GM18498 (cell line): ENCODE results near the gene ALPL.

Experiments used
- ATAC-seq: cut with Tn5 transposase; IDR thresholded peaks from one replicate; pipeline ENCODE4 v1.9.1; 2021; ENCODE audit warnings: mild to moderate bottlenecking, moderate library complexity; ENCODE audit not compliant: unreplicated experiment

The ALPL gene

DNA sequence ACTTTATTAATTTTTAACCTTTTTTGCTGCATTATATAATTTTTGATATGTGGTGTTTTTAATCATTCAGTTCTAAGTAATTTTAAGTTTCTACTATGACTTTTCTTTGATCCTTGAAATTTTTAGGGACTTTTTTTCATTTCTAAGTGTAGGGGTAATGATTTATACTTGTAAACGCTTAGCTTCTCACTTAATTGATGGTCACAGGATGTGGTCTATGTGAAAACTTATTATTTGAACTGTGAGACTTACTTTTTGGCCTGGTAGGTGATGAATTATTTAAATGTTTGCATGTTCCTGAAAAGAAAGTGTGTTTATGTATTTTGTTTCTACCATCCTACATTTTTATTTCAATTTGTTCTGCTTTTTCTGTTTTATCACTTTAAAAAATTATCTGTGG is 17.2 kb downstream of the ALPL start:
- ATAC-seq: no peak

DNA sequence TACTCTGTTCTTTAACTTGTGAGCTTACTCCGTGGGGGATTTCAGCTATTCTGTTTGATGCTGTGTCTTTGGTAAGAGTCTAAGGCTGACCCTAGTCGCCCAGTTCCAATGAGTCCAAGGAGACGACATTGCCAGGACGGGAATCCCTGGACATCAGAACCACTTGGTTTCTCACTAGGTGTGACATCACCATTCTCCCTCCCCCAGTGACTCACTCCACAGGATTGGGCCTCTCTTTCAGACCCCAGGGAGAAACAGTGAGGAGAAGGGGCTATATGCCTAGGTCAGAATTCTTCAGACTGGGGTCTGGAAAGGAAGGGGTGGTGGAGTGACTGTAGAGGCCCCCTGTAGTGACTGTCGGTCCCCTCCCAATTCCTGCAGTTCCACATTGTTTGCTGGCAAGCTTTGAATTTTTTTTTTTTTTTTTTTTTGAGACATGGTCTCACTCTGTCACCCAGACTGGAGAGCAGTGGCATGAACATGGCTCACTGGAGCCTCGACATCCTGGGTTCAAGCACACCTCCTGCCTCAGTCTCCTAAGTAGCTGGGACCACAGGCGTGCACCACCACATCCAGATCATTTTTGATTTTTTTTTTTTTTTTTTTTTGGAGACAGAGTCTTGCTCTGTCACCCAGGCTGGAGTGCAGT is 21.3 kb downstream of the ALPL start:
- ATAC-seq: no peak

DNA sequence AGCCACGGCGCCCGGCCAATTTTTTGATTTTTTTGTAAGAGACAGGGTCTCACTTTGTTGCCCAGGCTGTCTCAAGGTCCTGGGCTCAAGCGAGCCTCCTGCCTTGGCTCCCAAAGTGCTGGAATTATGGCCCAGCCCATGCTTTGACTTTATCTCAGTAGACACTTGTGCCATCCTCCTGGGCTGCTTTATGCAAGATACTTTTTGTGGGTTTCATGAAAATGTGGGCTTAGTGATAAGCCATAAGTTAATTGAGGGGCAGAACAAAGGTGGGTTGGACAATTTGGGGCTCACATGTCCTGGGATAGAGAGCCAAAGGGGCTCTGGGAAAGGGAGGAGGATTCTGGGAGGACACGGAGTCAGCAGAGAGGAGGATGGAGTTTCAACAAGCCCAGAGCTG is 22.0 kb downstream of the ALPL start:
- ATAC-seq: no peak

DNA sequence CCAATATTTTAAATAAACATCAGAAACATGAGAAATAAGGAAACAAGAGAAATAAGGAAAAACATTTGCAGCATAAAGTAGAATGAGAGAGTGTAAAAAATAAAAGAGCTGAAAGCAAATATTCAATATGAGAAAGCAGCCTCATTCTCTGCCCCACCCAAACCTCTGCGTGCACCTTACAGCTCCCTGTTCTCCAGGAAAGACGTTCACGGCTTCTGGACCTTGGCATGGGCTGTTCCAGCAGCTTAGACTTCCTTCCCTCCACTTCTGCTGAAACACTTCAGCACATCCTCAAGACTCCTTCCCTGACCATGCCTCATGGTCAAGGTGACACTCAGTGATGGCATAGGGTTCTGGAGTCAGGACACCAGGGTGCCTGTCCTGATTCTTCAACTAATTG is 23.3 kb downstream of the ALPL start:
- ATAC-seq: no peak

DNA sequence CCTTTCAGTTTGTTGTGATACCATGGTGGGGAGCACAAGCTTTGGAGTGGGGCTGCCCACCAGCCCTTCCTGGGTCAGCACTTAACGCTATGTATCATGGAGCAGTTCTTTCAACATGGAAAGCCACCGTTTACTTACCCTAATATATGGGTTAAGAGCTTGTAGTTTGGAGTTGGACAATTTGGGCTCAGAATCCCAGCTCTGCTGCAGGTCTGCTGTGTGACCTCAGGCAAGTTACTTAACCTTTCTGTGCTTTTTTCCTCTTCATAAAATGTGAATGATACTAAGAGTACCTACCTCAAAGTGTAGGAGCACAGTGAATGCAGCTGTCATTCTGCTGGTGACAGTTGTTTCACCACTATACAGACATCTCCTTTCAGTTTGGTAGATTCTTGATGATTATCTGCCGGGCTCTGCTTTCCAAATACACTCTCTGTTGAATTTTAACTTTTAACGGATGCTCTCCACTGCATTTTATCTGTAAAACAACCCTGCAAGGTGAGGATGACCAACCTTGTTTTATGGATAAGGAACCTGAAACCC is 23.8 kb downstream of the ALPL start:
- no peak for ATAC-seq

DNA sequence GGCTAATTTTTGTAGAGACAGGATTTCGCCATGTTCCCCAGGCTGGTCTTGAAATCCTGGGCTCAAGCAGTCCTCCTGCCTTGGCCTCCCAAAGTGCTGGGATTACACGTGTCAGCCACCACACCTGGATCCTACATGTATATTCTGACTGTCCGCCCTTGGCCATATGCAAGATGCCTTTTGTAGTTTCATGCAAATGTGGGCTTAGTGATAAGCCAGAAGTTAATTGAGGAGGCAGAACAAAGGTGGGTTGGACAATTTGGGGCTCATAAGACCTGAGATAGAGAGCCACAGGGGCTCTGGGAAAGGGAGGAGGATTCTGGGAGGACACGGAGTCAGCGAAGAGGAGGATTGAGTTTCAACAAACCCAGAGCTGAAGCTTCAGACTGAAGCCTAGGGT is 24.9 kb downstream of the ALPL start:
- ATAC-seq: no peak

DNA sequence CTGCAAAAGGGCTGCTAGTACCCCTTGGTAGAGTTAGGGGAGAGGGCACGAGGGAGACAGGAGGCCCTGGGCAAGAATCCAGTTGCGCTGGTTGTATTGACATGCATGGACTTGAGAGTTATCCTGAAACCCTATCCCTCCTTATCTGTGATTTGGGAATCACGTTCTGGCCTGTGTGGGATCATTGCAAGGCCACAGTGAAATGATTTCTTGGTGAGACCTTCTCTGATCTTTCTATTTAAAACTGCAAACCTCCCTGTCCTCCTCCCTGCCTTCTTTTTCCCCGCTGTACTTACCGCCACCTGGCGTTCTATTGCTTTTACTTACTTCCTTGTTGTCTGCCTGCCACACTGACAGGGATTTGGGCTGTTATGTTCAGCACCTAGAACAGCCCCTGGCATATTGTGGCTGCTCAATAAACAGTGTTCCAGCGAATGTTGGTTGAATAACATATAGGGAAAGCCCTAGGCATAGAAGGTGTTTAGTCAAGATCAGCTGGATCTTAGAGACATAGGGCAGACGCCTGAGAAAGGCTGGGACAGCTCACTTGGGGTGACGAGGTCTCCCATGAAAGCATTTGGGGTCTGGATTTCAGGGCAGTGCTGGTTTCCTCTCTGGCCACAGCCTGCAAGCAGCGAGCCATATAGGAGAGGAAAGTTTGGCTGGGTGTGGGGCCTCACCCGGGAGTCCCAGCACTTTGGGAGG is 25.6 kb downstream of the ALPL start:
- ATAC-seq: no peak

DNA sequence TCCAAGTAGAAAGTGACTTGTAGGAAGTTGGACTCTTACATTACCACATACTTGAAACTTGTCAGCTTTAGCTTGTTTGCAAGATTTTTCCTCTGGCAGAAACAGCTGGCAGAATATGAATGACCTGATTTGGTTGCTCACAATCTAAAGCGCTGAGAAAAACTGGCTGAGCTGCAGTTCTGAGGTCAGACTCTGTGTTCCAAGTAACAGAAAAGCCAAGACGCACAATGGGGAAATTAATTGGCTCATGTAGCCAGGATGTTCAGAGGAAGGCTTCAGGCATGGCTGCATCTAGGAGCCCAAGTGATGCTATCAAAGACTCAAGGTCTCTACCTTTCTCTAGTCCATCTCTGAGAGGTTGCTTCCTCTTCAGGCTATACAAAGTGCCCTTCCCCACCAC is 27.0 kb downstream of the ALPL start:
- no peak for ATAC-seq

DNA sequence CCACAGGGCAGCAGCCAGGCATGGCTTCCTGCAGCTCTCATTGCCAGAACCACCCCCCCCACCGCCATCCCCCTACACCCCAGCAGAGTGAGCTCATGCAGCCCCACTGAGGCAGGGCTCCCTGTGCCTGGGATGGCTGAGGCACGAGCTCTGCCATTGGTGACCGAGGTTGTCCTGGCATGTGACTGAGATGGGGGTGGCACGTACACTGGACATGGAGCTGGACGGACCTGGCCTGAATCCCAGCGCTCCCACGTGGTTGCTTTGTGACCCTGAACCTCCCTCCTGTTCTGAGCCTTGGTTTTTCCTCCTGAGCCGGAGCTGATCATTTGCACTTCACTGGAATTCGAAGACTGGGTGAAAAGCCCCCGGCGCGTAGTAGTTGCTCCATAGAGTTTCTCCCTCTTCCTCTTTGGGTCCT is 28.3 kb downstream of the ALPL start:
- ATAC-seq: no peak

DNA sequence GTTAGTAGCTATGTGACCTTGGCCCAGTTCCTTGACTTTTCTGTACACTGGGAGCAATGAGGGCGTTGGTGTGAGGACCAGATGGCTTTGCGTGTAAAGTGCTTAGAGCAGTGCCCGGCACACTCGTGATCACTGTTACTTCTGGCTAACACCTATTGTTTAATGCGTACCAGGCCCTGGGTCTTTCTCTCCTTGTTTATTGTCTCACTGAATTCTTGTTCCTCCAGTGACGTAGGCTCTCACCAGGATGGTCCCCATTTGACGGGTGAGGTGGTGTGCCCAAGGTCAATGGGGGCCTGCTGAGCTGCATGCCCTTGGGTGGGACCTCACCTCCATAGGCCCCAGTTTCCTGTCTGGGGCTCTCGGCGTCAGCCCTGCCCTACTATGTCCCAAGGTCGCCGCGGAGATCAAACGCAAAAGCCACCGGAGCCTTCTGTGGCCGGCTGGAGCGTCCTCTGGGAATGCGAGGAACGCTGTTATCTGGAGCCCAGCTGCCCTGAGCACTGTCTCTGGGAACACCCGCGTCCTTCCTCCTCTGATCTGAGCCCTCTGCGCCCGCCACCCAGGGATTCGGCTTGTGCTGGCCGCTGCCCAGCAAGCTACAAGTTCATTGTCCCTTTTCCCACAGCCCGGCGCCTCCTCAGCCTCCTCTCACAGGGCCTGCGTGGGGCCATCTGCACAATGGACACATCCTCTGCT is 28.9 kb downstream of the ALPL start:
- ATAC-seq: no peak

DNA sequence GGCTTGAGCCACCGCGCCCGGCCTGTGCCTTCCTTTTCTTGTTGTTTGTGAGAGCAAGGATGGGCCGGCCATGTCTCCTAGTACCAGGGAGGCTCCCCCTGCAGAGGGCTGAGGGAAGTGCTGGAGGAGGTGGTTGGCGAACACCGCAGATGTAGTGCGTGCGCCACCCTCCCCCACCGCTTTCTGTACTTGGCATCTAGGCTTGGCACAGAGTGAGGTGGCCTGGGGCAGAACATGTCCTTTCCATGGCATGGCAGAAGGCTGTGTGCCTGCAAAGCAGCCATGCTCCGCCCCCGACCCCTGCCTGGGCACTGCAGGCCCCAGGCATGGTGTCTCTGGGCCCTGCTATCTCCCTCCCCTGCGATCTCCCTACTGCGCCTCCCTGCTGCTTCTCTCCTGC is 30.7 kb downstream of the ALPL start:
- ATAC-seq: no peak

DNA sequence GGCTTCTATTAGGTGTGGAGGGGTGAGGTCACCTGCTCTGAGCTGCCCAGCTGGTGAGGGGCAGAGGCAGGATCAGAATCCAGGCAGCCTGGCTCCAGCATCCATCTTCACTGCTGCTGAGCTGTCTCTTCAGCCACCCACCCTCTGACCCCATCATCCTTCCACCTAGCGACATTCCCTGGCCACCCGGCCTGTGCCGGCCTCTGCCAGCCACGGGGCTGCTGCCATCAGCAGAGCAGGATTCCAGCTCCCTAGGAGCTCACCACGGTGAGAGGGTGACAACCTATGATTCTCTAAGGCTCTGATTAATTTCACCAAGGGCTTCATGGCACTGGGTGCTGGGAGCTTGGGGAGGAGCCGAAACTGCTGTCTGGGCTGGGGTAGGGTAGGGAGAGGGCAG is 32.1 kb downstream of the ALPL start:
- ATAC-seq: no peak

DNA sequence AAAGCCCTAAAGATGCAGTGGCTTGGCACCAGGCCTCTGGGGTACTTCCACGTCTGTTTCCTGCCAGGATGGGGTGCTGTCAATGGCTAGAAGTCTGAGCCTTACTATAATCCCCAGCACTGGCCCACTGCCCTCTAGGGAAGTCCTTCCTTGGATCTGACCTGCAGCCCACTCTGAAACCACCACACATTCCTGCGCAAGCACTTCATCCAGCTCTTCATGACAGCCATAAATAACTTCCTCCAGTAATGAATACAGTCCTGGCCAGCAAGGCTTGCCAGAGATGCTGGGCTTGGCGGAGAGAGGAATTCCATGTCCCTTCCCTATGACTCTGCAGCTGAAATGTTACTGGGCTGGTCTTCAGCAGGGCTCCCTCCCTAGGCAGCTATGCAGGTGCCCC is 32.6 kb downstream of the ALPL start:
- ATAC-seq: no peak

DNA sequence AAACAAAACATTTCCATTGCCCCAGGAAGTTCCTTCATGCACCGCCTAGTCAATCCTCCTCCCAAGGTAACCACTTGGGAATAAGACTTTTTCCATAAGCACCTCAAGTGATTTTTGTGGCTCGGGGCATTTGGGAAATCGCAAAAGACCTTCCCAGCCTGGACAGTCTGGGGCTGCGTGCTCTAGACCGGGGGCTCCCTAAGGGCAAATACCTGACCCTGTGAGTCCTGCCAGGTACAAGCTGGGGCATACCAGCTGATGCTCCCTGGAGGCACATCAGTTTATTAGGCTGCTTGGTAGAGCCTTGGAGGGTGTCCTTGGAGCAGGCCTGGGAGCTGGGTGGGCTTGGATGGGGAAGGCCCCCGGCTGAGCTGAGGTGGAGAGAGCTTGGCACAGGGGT is 34.4 kb downstream of the ALPL start:
- no peak for ATAC-seq

DNA sequence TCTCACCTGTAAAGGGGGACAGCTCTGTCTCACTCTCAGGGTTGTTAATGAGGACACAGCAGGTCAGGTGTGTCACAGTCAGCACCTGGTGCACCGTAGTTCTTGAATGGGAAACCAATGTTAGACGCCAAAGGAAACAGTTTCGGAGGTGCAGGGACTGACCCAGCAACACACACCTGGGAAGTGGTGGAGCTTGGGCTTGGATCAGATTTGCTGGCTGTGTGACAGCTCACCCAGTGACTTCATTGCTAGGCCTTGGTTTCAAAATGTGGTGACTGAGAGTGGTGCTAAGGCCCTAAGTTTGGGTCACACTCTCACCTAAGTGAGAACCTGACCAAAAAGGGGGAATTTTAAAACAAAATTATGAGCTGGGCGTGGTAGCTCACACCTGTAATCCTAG is 34.9 kb downstream of the ALPL start:
- ATAC-seq: no peak

DNA sequence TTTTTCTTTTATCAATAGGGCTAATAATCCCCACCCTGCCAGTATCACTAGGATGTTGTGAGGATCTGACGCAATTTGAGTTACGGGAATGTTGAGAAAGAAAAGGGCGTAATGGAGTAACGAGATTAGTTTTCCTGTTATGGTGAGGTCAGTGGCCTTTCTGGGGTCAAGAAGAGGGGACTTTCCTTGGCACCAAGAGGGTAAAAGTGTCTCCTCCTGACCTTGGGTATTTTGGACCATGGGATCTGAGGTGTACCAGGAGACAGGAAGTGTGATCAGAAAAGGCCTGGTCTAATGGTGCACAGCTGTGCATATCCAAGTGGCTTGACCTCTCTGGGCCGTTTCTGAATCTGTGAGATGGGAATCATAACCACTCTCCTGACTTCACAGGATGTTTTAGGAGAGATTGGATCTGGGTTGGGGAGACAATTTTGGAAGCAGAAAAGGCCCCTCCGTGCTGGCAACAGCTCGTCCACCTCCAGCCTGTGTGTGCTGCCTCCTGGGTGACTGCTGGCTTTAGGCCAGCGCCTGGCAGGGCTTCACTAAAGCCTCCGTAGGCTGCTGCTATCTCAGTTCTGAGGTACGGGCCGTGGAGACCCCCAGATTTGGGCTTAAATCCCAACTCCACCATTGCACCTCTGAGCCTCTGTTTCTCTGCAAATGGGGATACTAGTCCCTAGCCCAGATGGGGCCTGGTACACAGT is 37.1 kb downstream of the ALPL start:
- no peak for ATAC-seq

DNA sequence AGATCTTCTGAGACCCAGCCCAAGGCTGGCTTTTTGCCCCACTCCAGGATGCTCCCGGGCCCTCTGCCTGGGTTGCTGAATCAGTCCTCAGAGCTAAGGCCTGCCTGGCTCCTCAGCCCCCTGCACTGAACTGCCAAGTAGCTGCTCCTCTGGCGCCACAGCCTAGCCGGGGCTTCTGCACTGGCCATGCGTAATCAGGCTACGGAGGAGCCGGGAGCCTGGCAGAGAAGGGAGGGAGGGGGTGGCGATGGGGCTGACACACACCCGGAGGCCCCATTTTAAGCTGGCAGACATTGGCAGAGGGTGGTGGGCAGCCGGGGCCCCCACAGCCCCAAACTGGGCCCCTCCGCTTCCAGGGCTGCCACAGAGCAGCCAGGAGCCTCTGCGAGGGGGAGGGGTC is 38.7 kb downstream of the ALPL start:
- no peak for ATAC-seq

DNA sequence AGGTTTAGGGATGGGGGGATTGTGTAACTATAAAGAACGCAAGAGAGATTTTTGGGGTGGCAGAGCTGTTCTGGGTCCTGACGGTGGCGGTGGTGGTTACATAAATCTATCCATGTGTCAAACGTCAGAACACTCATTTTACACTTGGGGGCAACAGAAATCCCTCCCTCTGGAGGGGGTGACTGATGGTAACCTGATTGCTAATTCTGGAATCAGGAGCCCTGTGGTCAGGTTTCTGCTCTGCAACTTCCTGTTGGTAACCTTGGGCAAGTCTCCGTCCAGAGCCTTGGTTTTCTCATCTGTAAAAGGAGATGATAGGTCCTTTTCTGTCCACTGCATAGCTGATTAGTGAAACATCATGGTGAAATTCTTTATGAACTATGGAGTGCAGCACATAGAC is 40.9 kb downstream of the ALPL start:
- no peak for ATAC-seq

DNA sequence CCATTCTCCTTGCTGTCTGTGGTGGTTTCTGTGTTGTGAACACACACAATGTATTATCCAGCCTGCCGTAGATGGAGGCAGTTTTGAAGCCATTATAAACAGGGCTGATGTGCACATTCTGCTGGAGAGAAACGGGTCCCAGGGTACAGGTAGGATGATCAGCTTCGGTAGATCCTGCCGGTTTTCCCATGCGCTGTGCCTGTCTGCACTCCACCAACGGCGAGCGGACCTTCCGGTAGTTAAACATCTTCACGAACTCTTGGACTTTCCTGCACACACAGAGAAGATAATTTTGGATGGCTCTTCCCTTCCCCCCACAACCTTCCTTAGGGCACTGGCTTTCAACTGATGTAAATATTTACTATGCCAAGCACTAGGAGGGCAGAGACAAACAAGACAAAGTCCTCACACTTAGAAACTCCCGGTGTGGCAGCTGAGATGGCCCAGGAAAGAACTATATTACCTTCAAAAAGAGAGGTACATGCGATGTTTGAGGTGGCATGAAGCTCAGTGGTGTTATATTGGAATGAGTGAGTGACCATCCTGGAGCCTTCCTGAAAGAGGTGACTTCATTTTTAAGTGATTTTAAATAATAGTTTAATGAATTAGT is 41.7 kb downstream of the ALPL start:
- ATAC-seq: no peak

DNA sequence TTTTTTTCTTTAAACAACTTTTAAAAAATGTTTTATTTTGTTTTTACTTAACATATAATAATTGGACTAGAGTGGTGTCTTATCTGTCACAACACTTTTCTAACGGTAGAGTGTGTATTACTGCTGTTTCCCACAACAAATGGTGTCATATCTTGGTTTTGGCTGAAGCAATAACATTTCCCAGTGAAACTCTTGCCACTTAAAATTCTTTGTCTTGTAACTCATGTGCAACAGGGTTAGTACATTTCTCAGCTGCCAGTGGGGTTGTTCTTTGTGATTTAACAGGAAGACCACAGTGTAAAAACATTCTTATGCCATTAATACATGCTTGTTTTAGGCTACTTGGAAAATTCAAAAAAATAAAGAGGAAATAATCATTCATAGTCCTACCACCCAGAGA is 43.5 kb downstream of the ALPL start:
- ATAC-seq: no peak
